ENCODE measurements around the gene WNT6.

GRCh38 chr2:218882461-218882816, 22.8 kb downstream of the WNT6 start:
- TF ChIP-seq, protein P1, sequence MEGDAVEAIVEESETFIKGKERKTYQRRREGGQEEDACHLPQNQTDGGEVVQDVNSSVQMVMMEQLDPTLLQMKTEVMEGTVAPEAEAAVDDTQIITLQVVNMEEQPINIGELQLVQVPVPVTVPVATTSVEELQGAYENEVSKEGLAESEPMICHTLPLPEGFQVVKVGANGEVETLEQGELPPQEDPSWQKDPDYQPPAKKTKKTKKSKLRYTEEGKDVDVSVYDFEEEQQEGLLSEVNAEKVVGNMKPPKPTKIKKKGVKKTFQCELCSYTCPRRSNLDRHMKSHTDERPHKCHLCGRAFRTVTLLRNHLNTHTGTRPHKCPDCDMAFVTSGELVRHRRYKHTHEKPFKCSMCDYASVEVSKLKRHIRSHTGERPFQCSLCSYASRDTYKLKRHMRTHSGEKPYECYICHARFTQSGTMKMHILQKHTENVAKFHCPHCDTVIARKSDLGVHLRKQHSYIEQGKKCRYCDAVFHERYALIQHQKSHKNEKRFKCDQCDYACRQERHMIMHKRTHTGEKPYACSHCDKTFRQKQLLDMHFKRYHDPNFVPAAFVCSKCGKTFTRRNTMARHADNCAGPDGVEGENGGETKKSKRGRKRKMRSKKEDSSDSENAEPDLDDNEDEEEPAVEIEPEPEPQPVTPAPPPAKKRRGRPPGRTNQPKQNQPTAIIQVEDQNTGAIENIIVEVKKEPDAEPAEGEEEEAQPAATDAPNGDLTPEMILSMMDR (conservative IDR thresholded peaks at IDR 0.05; ENCODE audit: low read depth, low read length): no peak
- TF ChIP-seq EZH2 (IDR thresholded peaks at IDR 0.05; ENCODE audit: low read length, unreplicated experiment) (no peak), EZH2phosphoT487 (IDR thresholded peaks at IDR 0.05; ENCODE audit: borderline replicate concordance, low read length) (no peak)

Data from PC-3 (cell line).